ENCODE results near the gene TNFRSF21.

- TF ChIP-seq CTCF (IDR thresholded peaks at IDR 0.05) (no peak), POLR2A (IDR thresholded peaks at IDR 0.05) (no peak), POLR2AphosphoS5 (IDR thresholded peaks at IDR 0.05) (no peak)
These were observed 128.0 kb downstream of the TNFRSF21 start for GRCh38 chr6:47181681-47182080.
